Type B pancreatic cell (in vitro differentiated cells): ENCODE results near the gene NEGR1. TPM values are rescaled to one million over a fixed set of nuclear protein-coding genes. Genes with fewer than 3 reads are reported as not detected.

Experiments
- DNase-seq: peaks from one replicate; pipeline ENCODE4 v3.0.0; 2021; ENCODE audit warnings: mixed read lengths; ENCODE audit not compliant: unreplicated experiment; ENCODE audit errors: extremely low spot score
- H3K27ac Mint-ChIP-seq: 2 replicates; pipeline ENCODE4 v1.8.0; 2021; ENCODE audit warnings: mild to moderate bottlenecking, mixed read lengths
- H3K27me3 Mint-ChIP-seq: 2 replicates; pipeline ENCODE4 v1.8.0; 2021; ENCODE audit warnings: mixed read lengths
- H3K36me3 Mint-ChIP-seq: 2 replicates; pipeline ENCODE4 v1.8.0; 2021; ENCODE audit warnings: mixed read lengths
- H3K4me1 Mint-ChIP-seq: one replicate; pipeline ENCODE4 v1.8.0; 2021; ENCODE audit warnings: mixed read lengths; ENCODE audit not compliant: unreplicated experiment
- H3K4me3 Mint-ChIP-seq: 2 replicates; pipeline ENCODE4 v1.8.0; 2021; ENCODE audit warnings: mild to moderate bottlenecking, mixed read lengths
- H3K9me3 Mint-ChIP-seq: 2 replicates; pipeline ENCODE4 v1.8.0; 2021; ENCODE audit warnings: mixed read lengths
- CTCF ChIP-seq: fragments of 200-600 bp; sonication (generic); conservative IDR thresholded peaks from 2 replicates; pipeline ENCODE4 v1.5.0; 2021; ENCODE audit warnings: antibody characterized with exemption, mild to moderate bottlenecking
- total RNA-seq: library from RNA; stranded (reverse); gene quantifications from 2 replicates; pipeline ENCODE4 v1.2.1, GENCODE V29; 2021; ENCODE audit warnings: low replicate concordance

Gene NEGR1
- total RNA-seq, 1 donor from 2014 or later: 22.5 TPM

- no peak overlapping the region for H3K27ac Mint-ChIP-seq
- H3K4me3 Mint-ChIP-seq: no peak overlapping the region
- H3K9me3 Mint-ChIP-seq: peaks cover 9% of the 10 kb centered on the region
- DNase-seq: no peak
- peaks cover 22% of the 10 kb centered on the region for H3K27me3 Mint-ChIP-seq
- TF ChIP-seq CTCF: no peak
- no peaks in the 10 kb centered on the region for H3K4me1 Mint-ChIP-seq
- no peaks in the 10 kb centered on the region for H3K36me3 Mint-ChIP-seq
Observed at GRCh38 chr1:71638081-71638766, 644.1 kb downstream of the NEGR1 start.

- no peak overlapping the region for H3K4me3 Mint-ChIP-seq
- no peak for DNase-seq
- no peak overlapping the region for H3K27ac Mint-ChIP-seq
- peaks cover 9% of the 10 kb centered on the region for H3K9me3 Mint-ChIP-seq
- peaks cover 13% of the 10 kb centered on the region for H3K27me3 Mint-ChIP-seq
- TF ChIP-seq CTCF: no peak
- no peaks in the 10 kb centered on the region for H3K36me3 Mint-ChIP-seq
- H3K4me1 Mint-ChIP-seq: no peaks in the 10 kb centered on the region
Observed at GRCh38 chr1:71635568-71635967, 646.8 kb downstream of the NEGR1 start.

DNA sequence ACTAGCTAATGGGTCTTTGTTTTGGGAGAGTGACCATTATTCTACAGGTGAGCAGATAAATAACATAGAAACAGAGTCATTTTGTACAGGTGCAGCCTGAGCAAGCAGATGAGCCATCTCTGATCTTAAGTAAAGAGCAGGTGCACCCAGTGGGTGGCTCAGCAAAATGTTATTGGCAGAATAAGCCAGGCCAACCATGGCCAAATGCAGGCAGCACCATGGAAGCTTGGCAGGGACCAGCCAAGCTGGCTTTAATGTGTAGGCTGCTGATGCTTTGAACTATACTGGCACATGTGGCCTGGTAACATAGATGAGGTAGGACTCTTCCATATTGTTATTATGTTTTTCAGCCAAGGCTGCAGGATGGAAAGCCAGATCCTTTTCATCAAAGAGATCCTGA lies 648.2 kb downstream of the NEGR1 start:
- Mint-ChIP-seq H3K36me3 (no peaks in the 10 kb centered on the region), H3K27ac (no peak overlapping the region), H3K4me3 (no peak overlapping the region), H3K27me3 (peaks cover 8% of the 10 kb centered on the region), H3K4me1 (no peaks in the 10 kb centered on the region), H3K9me3 (peaks cover 9% of the 10 kb centered on the region)
- DNase-seq: no peak
- TF ChIP-seq CTCF: no peak

GRCh38 chr1:71630073-71630472 lies 652.3 kb downstream of the NEGR1 start:
- DNase-seq: no peak
- no peaks in the 10 kb centered on the region for H3K36me3 Mint-ChIP-seq
- H3K27me3 Mint-ChIP-seq: peaks cover 2% of the 10 kb centered on the region
- TF ChIP-seq CTCF: no peak
- H3K27ac Mint-ChIP-seq: no peak overlapping the region
- H3K4me3 Mint-ChIP-seq: no peak overlapping the region
- no peaks in the 10 kb centered on the region for H3K4me1 Mint-ChIP-seq
- H3K9me3 Mint-ChIP-seq: peaks cover 11% of the 10 kb centered on the region

GRCh38 chr1:71625004-71625403 lies 657.3 kb downstream of the NEGR1 start:
- TF ChIP-seq CTCF: no peak
- Mint-ChIP-seq H3K36me3 (no peaks in the 10 kb centered on the region), H3K27me3 (no peaks in the 10 kb centered on the region), H3K27ac (no peak overlapping the region), H3K9me3 (peaks cover 6% of the 10 kb centered on the region), H3K4me1 (no peaks in the 10 kb centered on the region), H3K4me3 (no peak overlapping the region)
- DNase-seq: no peak
